Stimulated activated CD4-positive, alpha-beta T cell treated with anti-CD3 and anti-CD28 coated beads, Interleukin-2, amount 100 ng/mL, for 4 hours (primary cell): Measurements from ENCODE around the gene AVEN.

Experiments used
- DNase-seq: peaks from one replicate; pipeline ENCODE4 v3.0.0-alpha.2; 2020; ENCODE audit warnings: low read depth

AVEN gene

GRCh38 chr15:33910741-33911140 lies 128.3 kb downstream of the AVEN start:
- DNase-seq, result no peak

DNA sequence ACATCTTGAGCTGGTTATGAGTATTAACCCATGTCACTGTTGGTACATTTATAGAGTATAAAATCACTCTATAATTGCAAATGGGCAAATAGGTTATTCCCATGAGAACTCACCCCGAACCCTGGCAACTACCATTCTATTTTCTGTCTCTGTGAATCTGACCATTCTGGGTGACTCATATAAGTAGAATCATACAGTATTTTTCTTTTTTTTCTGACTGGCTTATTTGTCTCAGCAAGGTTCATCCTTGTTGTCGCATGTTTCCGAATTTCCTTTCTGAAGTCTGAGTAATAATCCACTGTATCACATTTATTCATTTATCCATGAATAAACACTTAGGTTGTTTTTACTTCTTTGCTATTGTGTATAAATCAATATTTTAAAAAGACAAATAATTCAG lies 130.6 kb downstream of the AVEN start:
- no peak for DNase-seq

DNA sequence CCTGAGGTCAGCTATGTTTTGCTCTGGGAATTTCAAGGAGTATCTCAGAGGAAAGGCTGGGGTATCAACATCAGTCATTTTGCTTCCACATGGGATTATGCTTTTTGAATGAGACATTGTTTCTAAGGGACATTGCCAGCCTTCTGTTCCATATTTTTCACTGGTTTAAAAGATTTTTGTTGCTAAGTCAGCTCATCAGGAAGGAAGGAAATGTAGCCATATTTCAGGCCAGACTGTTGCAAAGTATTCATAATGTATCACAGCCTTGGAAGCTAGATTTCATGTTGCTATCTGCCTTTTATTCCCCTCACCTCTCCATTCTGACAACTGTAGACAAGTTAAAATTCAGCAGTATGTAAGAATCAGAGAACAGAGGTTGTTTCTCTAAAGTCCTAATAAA lies 131.7 kb downstream of the AVEN start:
- no peak for DNase-seq

GRCh38 chr15:33903661-33904060 lies 135.3 kb downstream of the AVEN start:
- no peak for DNase-seq

DNA sequence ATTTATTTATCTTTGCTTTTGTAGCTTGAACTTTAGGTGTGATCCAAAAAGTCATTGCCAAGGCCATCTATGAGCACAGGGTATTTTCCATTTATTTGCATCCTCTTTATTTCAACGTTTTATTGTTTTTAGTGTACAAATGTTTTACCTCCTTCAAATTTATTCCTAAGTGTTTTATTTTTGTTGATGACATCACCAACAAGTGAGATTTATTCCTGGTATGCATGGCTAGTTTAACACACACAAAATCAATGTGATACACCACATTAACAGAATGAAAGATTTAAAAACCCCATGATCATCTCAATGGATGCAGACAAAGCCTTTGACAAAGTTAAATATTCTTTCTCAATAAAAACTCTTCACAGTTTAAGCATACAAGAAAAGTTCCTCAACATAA lies 137.0 kb downstream of the AVEN start:
- no peak for DNase-seq

- no peak for DNase-seq
Observed at GRCh38 chr15:33894193-33894592, 144.8 kb downstream of the AVEN start.

GRCh38 chr15:33888176-33888575 lies 150.8 kb downstream of the AVEN start:
- DNase-seq, result no peak

DNA sequence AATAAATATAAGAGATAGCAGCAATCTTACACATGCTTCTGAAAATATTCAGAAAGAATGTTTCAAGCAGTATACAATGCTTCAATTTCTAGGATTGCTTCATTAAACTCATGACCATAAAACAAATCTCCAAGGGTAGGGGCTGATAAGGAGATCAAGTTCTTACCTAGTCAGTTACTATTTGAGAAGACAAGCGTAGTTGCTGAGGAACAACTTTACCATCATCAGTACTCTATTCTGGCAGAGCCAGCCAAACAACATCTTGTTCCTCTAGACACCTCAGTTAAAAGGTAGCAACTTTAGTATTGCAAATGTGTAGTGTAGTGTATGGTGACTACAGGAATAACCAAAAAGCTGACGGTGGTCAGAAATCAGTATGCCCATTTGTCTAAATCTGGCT lies 156.1 kb downstream of the AVEN start:
- DNase-seq, result no peak

DNA sequence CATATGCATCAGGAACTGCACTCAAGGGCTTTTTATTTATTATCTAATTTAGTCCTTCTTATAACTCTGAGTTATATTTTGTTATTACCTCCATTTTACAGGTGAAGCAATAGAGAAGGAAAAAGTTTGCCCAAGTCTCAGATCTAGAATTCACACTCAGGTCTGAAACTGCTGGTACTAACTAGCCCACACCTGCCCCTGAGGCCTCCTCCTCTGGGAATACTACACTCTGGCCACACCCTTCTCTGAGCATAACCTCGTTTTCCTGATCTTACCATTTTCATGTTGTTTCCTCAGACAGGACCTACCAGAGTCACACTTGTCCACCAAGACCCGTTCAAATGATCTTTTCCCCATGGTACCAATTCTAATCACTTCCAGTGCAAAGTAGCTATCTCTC lies 164.8 kb downstream of the AVEN start:
- DNase-seq, result no peak

- DNase-seq, result no peak
Observed at GRCh38 chr15:33872416-33873106, 166.4 kb downstream of the AVEN start.

- no peak for DNase-seq
Observed at GRCh38 chr15:33871980-33872379, 167.0 kb downstream of the AVEN start.

- DNase-seq, result no peak
Observed at GRCh38 chr15:33866101-33866737, 172.8 kb downstream of the AVEN start.

DNA sequence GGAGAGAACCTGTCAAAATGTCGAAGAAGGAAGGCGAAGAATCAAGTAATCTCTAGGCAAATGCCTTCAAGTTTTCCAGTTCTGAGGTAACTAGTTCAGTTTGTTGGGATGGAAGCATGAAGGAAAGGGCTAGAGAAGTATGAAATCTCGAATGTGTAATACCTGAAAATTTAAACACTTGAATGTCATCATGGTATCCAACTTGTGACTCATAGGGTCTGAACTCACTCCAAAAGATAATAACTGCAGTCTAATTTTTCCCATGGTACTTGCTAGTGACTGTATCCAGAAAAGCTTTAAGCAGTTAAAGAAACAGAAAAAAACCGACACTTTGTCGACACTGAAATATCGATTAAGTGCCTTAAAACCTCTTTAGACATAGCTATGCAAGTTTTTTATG lies 173.6 kb downstream of the AVEN start:
- no peak for DNase-seq

GRCh38 chr15:33864360-33865075 lies 174.5 kb downstream of the AVEN start:
- DNase-seq, result no peak

DNA sequence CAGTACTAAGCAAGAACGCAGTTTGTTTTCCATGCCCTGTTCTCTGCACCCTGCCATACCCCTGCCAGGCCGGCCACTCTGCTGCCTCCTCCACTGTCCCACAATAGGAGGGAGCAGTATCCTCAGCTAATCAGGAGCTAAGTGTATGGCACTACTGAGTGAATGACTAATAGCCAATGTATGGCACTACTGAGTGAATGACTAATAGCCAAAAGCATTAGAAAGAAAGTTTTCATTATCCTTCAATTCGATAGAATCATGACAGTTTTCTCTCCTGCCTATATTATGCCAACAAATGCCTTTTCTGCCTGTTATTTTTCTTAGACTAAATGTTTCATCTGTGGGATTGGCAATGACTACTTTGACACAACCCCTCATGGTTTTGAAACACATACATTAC lies 178.2 kb downstream of the AVEN start:
- DNase-seq, result no peak

DNA sequence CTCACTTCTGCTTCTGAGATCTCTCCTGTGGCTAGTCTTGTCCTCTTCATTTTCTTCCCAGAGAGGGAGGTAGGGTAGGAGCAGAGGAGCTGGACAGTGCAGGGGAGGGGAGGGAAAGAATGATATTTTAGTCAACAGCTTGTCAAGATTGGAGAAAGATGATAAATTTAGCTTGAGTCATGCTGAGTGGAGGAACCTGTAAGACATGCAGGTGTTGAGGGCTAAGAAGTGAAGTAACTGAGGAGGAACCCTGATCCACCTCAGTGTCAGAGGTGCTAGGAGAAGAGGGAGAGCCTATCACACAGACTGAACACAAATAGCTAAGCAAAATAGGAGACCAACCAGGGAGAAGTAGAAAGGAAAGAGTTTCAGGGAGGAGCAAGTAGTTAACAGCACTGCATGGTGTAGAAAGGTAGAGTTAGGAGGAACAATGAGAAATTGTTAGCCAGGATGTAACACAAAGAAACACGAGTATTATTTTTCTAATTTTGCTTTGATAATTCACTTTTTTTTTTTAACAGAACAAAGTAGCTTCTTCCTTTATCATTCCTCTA lies 178.9 kb downstream of the AVEN start:
- DNase-seq, result no peak

DNA sequence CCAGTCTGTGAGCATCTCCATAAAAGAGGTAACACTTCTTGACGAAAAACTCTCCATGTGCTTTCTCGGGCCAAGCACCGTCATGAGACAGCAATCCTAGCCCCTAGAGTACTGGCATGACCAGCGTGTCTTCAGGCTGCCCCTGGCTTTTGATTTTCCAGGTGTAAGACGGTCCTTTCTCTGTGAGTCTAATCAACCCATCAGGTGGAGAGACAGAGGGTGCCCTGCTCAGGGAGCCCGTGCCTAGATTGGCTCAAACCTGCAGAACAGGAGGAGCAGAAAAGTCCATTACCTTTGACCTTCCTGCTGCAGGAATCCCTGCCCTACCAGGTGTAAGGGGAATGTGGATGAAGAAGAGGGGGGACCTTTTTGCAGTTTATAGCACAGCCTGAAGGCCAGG lies 180.2 kb downstream of the AVEN start:
- DNase-seq, result no peak

GRCh38 chr15:33857726-33858125 lies 181.3 kb downstream of the AVEN start:
- no peak for DNase-seq

GRCh38 chr15:33852570-33852969 lies 186.4 kb downstream of the AVEN start:
- no peak for DNase-seq

DNA sequence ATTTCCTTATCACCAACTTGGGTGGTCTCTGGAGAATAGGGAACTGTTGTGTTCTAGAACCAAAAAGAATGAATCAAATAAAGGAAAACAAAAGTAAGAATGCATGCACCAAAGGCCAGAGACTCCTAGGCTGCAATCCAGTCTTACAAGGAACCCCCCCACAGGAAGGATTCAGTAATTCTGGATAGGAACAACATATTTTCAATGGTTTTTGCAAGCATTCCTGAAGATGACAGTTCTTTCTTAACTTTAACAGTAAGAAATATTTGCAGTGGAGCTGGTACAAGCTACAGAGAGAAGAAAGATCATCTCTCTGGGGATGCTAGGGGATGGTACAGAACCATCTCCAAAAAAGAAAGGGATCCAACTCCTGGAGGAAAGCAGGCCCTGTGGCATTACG lies 186.9 kb downstream of the AVEN start:
- DNase-seq, result no peak

DNA sequence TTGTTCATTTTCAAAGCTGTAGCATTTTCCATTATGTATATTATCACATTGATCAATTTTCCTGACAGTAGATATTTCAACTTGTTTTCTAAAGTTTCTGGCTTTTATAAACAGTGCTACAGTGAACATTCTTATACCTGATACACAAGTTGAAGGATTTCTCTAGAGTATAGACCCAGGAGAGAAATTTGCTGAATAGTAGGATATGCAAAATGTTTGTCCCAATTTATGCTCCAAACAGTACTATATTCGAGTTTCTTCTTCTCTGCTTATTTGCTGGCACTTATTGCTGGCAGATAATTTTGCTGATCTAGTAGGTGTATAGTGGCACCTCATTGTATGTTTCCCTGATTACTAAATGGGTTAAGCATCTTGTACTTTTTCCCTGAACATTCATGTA lies 187.9 kb downstream of the AVEN start:
- DNase-seq, result no peak

- no peak for DNase-seq
Observed at GRCh38 chr15:33848011-33848410, 191.0 kb downstream of the AVEN start.

DNA sequence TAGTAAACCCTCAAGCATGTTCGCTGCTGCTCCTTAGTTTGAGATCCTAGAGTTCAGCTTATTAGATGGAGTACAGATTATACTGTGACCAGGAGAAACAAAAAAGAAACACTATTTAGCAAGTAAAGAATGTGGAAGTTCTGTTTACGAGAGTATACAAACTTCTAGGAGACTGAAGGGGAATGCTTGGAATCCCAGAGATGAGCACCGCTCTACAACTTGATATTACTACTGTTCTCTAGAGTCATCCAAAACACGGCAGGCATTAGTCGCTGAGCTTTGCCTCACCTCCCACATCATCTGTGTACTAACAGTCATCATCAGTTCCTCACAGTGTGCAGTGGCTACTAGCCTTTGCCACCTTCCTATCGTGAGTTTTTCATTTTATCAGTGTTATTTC lies 192.1 kb downstream of the AVEN start:
- DNase-seq, result no peak
